OCI-LY3 (cell line): ENCODE measurements around the gene DIP2C.

Experiments
- H2AFZ ChIP-seq: fragments of 200-600, 300-600 bp; shearing (Covaris generic); 2 replicates; pipeline ENCODE4 v1.6.0; 2014; ENCODE audit warnings: antibody characterized with exemption, low read depth, low read length
- H3K27ac ChIP-seq: fragments of 200-600, 300-600 bp; sonication (generic); 2 replicates; pipeline ENCODE4 v1.5.1; 2014; ENCODE audit warnings: mild to moderate bottlenecking, low read length, moderate library complexity, mixed read lengths
- H3K27me3 ChIP-seq: fragments of 200-600, 300-600 bp; sonication (generic); 2 replicates; pipeline ENCODE4 v1.6.1; 2014; ENCODE audit warnings: low read depth, low read length, mixed read lengths
- H3K36me3 ChIP-seq: fragments of 200-600, 300-600 bp; sonication (generic); replicated peaks from 2 replicates; pipeline ENCODE3; 2014; ENCODE audit warnings: low read depth, low read length, mixed read lengths
- H3K4me1 ChIP-seq: fragments of 300-600, 200-600 bp; sonication (generic); 2 replicates; pipeline ENCODE4 v1.6.1; 2014; ENCODE audit warnings: low read length, mixed read lengths
- H3K4me2 ChIP-seq: fragments of 200-600, 300-600 bp; sonication (generic); 2 replicates; pipeline ENCODE4 v1.6.1; 2014; ENCODE audit warnings: low read length, mixed read lengths
- H3K4me3 ChIP-seq: fragments of 300-600, 200-600 bp; sonication (generic); 2 replicates; pipeline ENCODE4 v1.5.1; 2014; ENCODE audit warnings: antibody characterized with exemption, mild to moderate bottlenecking, low read length, moderate library complexity
- H3K79me2 ChIP-seq: fragments of 300-600, 200-600 bp; shearing (Covaris generic); 2 replicates; pipeline ENCODE4 v1.6.1; 2014; ENCODE audit warnings: mild to moderate bottlenecking, low read length, mixed read lengths
- H3K9ac ChIP-seq: fragments of 300-600, 200-600 bp; shearing (Covaris generic); 2 replicates; pipeline ENCODE4 v1.6.0; 2014; ENCODE audit warnings: mild to moderate bottlenecking, low read length, moderate library complexity
- H3K9me3 ChIP-seq: fragments of 200-600, 300-600 bp; shearing (Covaris generic); 2 replicates; pipeline ENCODE4 v1.6.1; 2014; ENCODE audit warnings: low read length, mixed read lengths; ENCODE audit not compliant: insufficient read depth
- H4K20me1 ChIP-seq: fragments of 200-600, 300-600 bp; sonication (generic); 2 replicates; pipeline ENCODE4 v1.6.1; 2016; ENCODE audit warnings: low read length, mixed read lengths; ENCODE audit not compliant: insufficient read depth
- CTCF ChIP-seq: fragments of 200-600, 300-600 bp; sonication (generic); IDR thresholded peaks from 2 replicates; pipeline ENCODE4 v1.5.1; 2014; ENCODE audit warnings: antibody characterized with exemption, low read length, low read depth
- EZH2phosphoT487 ChIP-seq: fragments of 200-600 bp; shearing (Covaris generic); IDR thresholded peaks from 2 replicates; pipeline ENCODE4 v1.6.1; 2018; ENCODE audit warnings: antibody characterized with exemption, mixed run types, low read depth

Gene DIP2C

GRCh38 chr10:530717-531116, 158.8 kb downstream of the DIP2C start:
- Histone ChIP-seq H3K27ac (no peak overlapping the region), H3K9ac (no peak overlapping the region), H3K79me2 (no peaks in the 10 kb centered on the region), H3K4me2 (no peak overlapping the region), H4K20me1 (no peaks in the 10 kb centered on the region), H3K4me1 (no peaks in the 10 kb centered on the region), H3K9me3 (no peaks in the 10 kb centered on the region; the same call in 1 of the 2 replicates), H3K27me3 (no peaks in the 10 kb centered on the region), H3K4me3 (no peak overlapping the region), H3K36me3 (no peaks in the 10 kb centered on the region), H2AFZ (no peak overlapping the region)
- TF ChIP-seq EZH2phosphoT487 = no peak
- no peak for TF ChIP-seq CTCF

GRCh38 chr10:529468-530230, 159.8 kb downstream of the DIP2C start:
- no peak overlapping the region for H3K4me3 ChIP-seq
- H3K79me2 ChIP-seq = no peaks in the 10 kb centered on the region
- TF ChIP-seq EZH2phosphoT487 = no peak
- no peak for TF ChIP-seq CTCF
- no peak overlapping the region for H3K27ac ChIP-seq
- H3K4me1 ChIP-seq = no peaks in the 10 kb centered on the region
- no peaks in the 10 kb centered on the region for H3K36me3 ChIP-seq
- H2AFZ ChIP-seq = no peak overlapping the region
- H3K9me3 ChIP-seq = no peaks in the 10 kb centered on the region; the same call in 1 of the 2 replicates
- no peak overlapping the region for H3K4me2 ChIP-seq
- no peak overlapping the region for H3K9ac ChIP-seq
- H3K27me3 ChIP-seq = no peaks in the 10 kb centered on the region
- H4K20me1 ChIP-seq = no peaks in the 10 kb centered on the region

- H3K4me2 ChIP-seq = no peak overlapping the region
- H3K27ac ChIP-seq = no peak overlapping the region
- H3K9me3 ChIP-seq = no peaks in the 10 kb centered on the region; the same call in 1 of the 2 replicates
- no peak overlapping the region for H3K4me3 ChIP-seq
- H3K79me2 ChIP-seq = no peaks in the 10 kb centered on the region
- H3K27me3 ChIP-seq = no peaks in the 10 kb centered on the region
- H3K36me3 ChIP-seq = no peaks in the 10 kb centered on the region
- TF ChIP-seq EZH2phosphoT487 = no peak
- no peak for TF ChIP-seq CTCF
- H3K4me1 ChIP-seq = no peaks in the 10 kb centered on the region
- H3K9ac ChIP-seq = no peak overlapping the region
- H2AFZ ChIP-seq = no peak overlapping the region
- H4K20me1 ChIP-seq = no peaks in the 10 kb centered on the region
Measured at GRCh38 chr10:528173-529165, 161.0 kb downstream of the DIP2C start.

GRCh38 chr10:527416-527815, 162.1 kb downstream of the DIP2C start:
- no peak overlapping the region for H2AFZ ChIP-seq

More at GRCh38 chr10:527416-527815, 162.1 kb downstream of the DIP2C start:
- H3K9me3 ChIP-seq = no peaks in the 10 kb centered on the region; the same call in 1 of the 2 replicates
- H3K4me3 ChIP-seq = no peak overlapping the region
- H3K9ac ChIP-seq = no peak overlapping the region
- H3K27ac ChIP-seq = no peak overlapping the region
- H3K79me2 ChIP-seq = no peaks in the 10 kb centered on the region
- no peaks in the 10 kb centered on the region for H3K36me3 ChIP-seq
- H3K4me1 ChIP-seq = no peaks in the 10 kb centered on the region
- no peaks in the 10 kb centered on the region for H3K27me3 ChIP-seq
- TF ChIP-seq EZH2phosphoT487 (no peak), CTCF (no peak)
- H3K4me2 ChIP-seq = no peak overlapping the region
- no peaks in the 10 kb centered on the region for H4K20me1 ChIP-seq
